Gastroesophageal sphincter (tissue), 3 donors: Measurements from ENCODE around the gene SERPINB13.

ENCODE experiments used
- EP300 ChIP-seq: sonication (generic); formaldehyde crosslinking; IDR thresholded peaks from one replicate; pipeline ENCODE4 v1.6.1; 2017; ENCODE audit warnings: antibody characterized with exemption, mild to moderate bottlenecking
- POLR2A ChIP-seq, 2 donors: fragments of 450-650 bp; IDR thresholded peaks; one replicate each; pipeline ENCODE4 v1.6.1; 2017; ENCODE audit warnings: antibody characterized with exemption in 2 of 2, mild to moderate bottlenecking in 2 of 2, moderate library complexity in 1 of 2
- TF ChIP-seq, protein P1 (sequence below), 4 experiments: fragments of 200-600 bp in 2 of 4; fragments of 450-650 bp in 2 of 4; sonication (generic) in 1 of 4; IDR thresholded peaks; one replicate each; pipeline ENCODE4 v1.5.1; 2017 to 2019; ENCODE audit warnings: antibody characterized with exemption in 4 of 4, mild to moderate bottlenecking in 2 of 4, moderate library complexity in 2 of 4

DNA sequence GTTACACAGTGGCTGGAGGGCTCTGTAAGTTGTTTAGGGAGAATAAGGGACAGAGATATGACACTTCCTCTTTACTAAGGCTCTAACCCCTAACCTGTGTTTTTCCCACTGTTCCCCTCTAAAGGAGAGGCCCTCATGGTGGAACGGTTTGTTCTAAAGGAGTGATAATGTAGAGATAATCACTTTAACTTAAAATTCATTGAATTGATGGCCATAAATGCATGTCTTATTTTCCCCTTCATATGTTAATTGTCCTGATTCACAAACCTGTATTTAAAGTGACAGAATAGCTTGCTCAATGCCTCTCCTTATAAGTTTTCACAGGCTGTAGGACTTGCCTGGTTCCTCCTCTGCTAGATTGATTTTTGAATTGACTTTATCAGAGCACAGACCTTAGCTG, 45.1 kb upstream of the SERPINB13 start, which contains the start of gene SERPINB12:
- TF ChIP-seq, protein P1, sequence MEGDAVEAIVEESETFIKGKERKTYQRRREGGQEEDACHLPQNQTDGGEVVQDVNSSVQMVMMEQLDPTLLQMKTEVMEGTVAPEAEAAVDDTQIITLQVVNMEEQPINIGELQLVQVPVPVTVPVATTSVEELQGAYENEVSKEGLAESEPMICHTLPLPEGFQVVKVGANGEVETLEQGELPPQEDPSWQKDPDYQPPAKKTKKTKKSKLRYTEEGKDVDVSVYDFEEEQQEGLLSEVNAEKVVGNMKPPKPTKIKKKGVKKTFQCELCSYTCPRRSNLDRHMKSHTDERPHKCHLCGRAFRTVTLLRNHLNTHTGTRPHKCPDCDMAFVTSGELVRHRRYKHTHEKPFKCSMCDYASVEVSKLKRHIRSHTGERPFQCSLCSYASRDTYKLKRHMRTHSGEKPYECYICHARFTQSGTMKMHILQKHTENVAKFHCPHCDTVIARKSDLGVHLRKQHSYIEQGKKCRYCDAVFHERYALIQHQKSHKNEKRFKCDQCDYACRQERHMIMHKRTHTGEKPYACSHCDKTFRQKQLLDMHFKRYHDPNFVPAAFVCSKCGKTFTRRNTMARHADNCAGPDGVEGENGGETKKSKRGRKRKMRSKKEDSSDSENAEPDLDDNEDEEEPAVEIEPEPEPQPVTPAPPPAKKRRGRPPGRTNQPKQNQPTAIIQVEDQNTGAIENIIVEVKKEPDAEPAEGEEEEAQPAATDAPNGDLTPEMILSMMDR (IDR thresholded peaks at IDR 0.05): no peak
- TF ChIP-seq POLR2A (IDR thresholded peaks at IDR 0.05) (no peak), EP300 (no peak)
